ENCODE measurements around the gene EFCAB11. TPM values are rescaled to one million over a fixed set of nuclear protein-coding genes. Genes with fewer than 3 reads are reported as not detected.
"Not testable (repeated sequence)": the region's sequence is repeated elsewhere in the genome, so short reads cannot be mapped to it uniquely, and the experiment has no call there.

The EFCAB11 gene
- total RNA-seq, 6 experiments from 2014 or later, result 1.7 to 4.7 (median 3.2) TPM

DNA sequence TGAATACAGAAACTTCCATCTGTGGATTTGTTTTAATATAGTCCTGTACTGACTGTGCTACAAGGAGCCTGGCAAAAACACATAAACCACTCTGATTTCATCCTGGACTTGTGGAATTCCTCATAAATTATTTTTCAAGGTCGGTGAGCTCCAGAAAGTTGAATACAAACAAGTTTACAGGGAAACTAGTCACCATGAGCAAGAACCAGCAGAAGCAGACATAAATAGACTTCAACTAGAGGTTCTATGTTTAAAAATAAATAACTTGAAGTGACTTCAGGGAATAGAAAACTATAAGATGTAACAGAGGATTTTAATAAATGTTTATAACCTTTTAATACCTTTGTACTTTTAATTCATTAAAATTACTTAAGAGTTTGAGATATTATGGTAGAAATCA is 63.5 kb downstream of the EFCAB11 start:
- no peaks in the 10 kb centered on the region for H3K4me1 ChIP-seq
- no peaks in the 10 kb centered on the region for H3K36me3 ChIP-seq
- no peak overlapping the region for H3K27ac ChIP-seq
- 87% methylated on average over 1 of the region's 1 CpG for WGBS (ENCODE audit: insufficient coverage, low coverage, low lambda C conversion rate, missing lambda C conversion rate)
- H3K27me3 ChIP-seq, result no peaks in the 10 kb centered on the region
- H3K9me3 ChIP-seq, result no peaks in the 10 kb centered on the region
- no peak overlapping the region for H3K4me3 ChIP-seq
- TF ChIP-seq, protein P1, sequence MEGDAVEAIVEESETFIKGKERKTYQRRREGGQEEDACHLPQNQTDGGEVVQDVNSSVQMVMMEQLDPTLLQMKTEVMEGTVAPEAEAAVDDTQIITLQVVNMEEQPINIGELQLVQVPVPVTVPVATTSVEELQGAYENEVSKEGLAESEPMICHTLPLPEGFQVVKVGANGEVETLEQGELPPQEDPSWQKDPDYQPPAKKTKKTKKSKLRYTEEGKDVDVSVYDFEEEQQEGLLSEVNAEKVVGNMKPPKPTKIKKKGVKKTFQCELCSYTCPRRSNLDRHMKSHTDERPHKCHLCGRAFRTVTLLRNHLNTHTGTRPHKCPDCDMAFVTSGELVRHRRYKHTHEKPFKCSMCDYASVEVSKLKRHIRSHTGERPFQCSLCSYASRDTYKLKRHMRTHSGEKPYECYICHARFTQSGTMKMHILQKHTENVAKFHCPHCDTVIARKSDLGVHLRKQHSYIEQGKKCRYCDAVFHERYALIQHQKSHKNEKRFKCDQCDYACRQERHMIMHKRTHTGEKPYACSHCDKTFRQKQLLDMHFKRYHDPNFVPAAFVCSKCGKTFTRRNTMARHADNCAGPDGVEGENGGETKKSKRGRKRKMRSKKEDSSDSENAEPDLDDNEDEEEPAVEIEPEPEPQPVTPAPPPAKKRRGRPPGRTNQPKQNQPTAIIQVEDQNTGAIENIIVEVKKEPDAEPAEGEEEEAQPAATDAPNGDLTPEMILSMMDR (IDR thresholded peaks at IDR 0.05), result no peak
- TF ChIP-seq POLR2A (IDR thresholded peaks at IDR 0.05), result no peak
- intact Hi-C loops (cut with DNase I), result no loop called here
- no peak for ATAC-seq
- DNase-seq, result no peak

DNA sequence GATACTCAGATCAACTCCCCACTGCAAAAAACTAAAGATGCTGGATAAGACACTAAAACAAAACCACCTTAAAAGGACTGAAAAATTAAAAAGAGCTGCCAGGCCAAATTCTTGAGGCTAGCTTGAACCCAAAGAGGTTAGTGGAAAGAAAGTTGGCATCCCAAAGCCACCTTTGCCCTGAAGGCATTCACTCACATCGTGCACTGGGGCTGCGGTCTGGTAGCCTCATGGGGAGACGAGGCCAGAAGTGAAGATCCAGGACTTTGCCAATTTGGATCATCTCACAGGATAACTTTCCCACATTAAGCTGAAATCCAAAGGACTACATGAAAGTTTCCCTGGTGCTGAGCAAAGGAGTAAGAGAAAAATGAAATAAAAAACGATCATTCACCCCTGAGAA is 63.9 kb downstream of the EFCAB11 start:
- Histone ChIP-seq H3K4me3 (no peak overlapping the region), H3K36me3 (no peaks in the 10 kb centered on the region), H3K27ac (no peak overlapping the region), H3K27me3 (no peaks in the 10 kb centered on the region), H3K9me3 (no peaks in the 10 kb centered on the region), H3K4me1 (no peaks in the 10 kb centered on the region)
- ATAC-seq, result no peak
- TF ChIP-seq, protein P1 (IDR thresholded peaks at IDR 0.05), result no peak
- no peak for TF ChIP-seq POLR2A (IDR thresholded peaks at IDR 0.05)
- WGBS (ENCODE audit: insufficient coverage, low coverage, low lambda C conversion rate, missing lambda C conversion rate), result 86% methylated on average over 4 of the region's 4 CpGs
- intact Hi-C loops (cut with DNase I), result no loop called here
- DNase-seq, result no peak

DNA sequence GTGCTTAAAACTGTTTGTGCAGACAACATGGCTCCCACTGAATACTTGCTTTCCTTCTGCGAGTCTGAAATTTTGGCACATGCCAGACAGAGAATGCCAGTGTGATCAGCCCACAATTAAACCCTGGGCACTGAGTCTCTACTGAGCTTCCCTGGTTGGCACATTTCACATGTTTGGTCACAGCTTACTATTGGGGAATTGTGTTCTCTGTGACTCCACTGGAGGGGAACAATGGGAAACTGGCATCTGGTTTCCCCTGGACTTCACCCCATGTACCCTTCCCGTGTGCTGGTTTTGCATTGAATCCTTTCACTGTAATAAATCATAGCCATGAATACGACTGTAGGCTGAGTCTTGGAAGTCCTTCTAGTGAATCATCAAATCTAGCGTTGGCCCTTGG is 64.9 kb downstream of the EFCAB11 start:
- H3K4me1 ChIP-seq, result no peaks in the 10 kb centered on the region
- TF ChIP-seq POLR2A (IDR thresholded peaks at IDR 0.05), result no peak
- TF ChIP-seq, protein P1 (IDR thresholded peaks at IDR 0.05), result no peak
- ATAC-seq (no peak), DNase-seq (no peak)
- H3K27me3 ChIP-seq, result no peaks in the 10 kb centered on the region
- 84% methylated on average over 3 of the region's 4 CpGs for WGBS (ENCODE audit: insufficient coverage, low coverage, low lambda C conversion rate, missing lambda C conversion rate)
- no peaks in the 10 kb centered on the region for H3K9me3 ChIP-seq
- no peaks in the 10 kb centered on the region for H3K36me3 ChIP-seq
- H3K27ac ChIP-seq, result no peak overlapping the region
- no peak overlapping the region for H3K4me3 ChIP-seq
- intact Hi-C loops (cut with DNase I), result no loop called here

DNA sequence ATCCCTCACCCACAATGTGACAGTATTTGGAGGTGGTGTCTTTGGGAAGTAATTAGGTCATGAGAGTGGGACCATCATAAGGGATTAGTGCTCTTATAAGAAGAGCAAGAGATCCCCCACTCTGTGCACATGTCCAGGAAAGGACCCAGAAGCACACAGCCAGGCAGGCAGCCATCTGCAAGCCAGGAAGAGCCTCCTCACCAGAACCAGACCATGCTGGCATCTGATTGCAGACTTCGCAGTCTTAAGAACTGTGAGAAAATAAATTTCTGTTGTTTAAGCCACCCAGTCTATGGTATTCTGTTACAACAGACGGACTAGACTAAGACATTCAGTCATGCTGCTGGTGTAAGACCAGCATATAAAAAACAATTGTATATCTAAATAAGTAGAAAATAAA is 69.8 kb downstream of the EFCAB11 start:
- TF ChIP-seq, protein P1 (IDR thresholded peaks at IDR 0.05), result no peak
- no peak for TF ChIP-seq POLR2A (IDR thresholded peaks at IDR 0.05)
- ATAC-seq, result no peak
- Histone ChIP-seq H3K36me3 (no peaks in the 10 kb centered on the region), H3K4me3 (no peak overlapping the region), H3K9me3 (no peaks in the 10 kb centered on the region), H3K27ac (no peak overlapping the region), H3K4me1 (no peaks in the 10 kb centered on the region), H3K27me3 (no peaks in the 10 kb centered on the region)
- intact Hi-C loops (cut with DNase I), result no loop called here
- 95% methylated on average over 2 of the region's 2 CpGs for WGBS (ENCODE audit: insufficient coverage, low coverage, low lambda C conversion rate, missing lambda C conversion rate)
- no peak for DNase-seq

DNA sequence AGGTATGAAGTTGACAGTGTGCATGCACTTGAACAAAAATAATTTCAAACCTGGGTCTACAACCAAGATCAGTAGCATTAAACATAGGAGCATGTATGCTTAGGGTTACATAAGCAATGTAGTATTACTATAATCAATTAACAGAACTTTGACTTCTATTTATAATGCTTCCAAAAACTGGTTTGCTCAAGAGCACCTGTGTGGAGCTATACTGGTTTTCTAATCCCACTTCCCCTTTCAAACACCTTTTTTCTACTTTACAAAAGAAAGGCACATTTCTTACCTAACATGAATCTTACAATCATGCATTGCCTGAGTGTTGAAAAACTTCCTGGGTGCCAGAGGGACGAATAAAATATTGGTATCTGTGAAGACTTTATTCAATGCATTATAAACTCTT is 72.7 kb downstream of the EFCAB11 start:
- WGBS (ENCODE audit: insufficient coverage, low coverage, low lambda C conversion rate, missing lambda C conversion rate), result 77% methylated on average over 1 of the region's 1 CpG
- H3K36me3 ChIP-seq, result no peaks in the 10 kb centered on the region
- no peaks in the 10 kb centered on the region for H3K4me1 ChIP-seq
- no peak overlapping the region for H3K27ac ChIP-seq
- TF ChIP-seq, protein P1 (IDR thresholded peaks at IDR 0.05), result no peak
- no peak for TF ChIP-seq POLR2A (IDR thresholded peaks at IDR 0.05)
- H3K9me3 ChIP-seq, result no peaks in the 10 kb centered on the region
- H3K4me3 ChIP-seq, result no peak overlapping the region
- ATAC-seq, result no peak
- H3K27me3 ChIP-seq, result no peaks in the 10 kb centered on the region
- no peak for DNase-seq
- intact Hi-C loops (cut with DNase I), result no loop called here

DNA sequence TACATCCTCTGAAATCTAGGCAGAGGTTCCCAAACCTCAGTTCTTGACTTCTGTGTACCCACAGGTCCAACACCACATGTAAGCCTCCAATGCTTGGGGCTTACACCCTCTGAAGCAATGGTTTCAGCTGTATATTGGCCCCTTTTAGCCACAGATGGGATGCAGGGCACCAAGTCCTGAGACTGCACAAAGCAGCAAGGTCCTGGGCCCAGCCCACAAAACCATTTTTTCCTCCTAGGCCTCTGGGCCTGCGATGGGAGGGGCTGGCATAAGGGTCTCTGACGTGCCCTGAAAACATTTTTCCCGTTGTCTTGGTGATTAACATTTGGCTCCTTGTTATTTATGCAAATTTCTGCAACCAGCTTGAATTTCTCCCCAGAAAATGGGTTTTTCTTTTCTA is 80.4 kb downstream of the EFCAB11 start:
- H3K27me3 ChIP-seq; ATAC-seq; DNase-seq; H3K4me3 ChIP-seq; intact Hi-C loops (cut with DNase I); H3K27ac ChIP-seq; H3K9me3 ChIP-seq; H3K4me1 ChIP-seq; H3K36me3 ChIP-seq: not testable (repeated sequence)
- WGBS (ENCODE audit: insufficient coverage, low coverage, low lambda C conversion rate, missing lambda C conversion rate), result 97% methylated on average over 3 of the region's 3 CpGs
